ENCODE data around the gene IFIT1. TPM values are rescaled to one million over a fixed set of nuclear protein-coding genes. Genes with fewer than 3 reads are reported as not detected.

The IFIT1 gene
- total RNA-seq, 1 donor from 2014 or later: 71.8 TPM

DNA sequence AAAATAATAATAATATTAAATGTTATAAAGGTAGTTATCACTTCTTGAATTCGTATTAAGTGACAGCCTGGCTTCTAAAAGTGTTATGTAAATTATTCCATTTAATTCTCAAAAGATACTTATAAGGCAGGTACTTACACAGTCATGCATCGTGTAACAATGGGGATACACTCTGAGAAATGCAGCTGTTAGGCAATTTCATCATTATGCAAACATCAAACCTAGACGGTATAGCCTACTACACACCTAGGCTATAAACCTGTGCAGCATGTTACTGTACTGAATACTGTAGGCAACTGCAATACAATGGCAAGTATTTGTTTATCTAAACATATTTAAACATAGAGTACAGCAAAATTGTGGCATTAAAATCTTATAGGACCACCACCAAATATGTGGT lies 1.5 kb downstream of the IFIT1 start:
- TF ChIP-seq, protein P1, sequence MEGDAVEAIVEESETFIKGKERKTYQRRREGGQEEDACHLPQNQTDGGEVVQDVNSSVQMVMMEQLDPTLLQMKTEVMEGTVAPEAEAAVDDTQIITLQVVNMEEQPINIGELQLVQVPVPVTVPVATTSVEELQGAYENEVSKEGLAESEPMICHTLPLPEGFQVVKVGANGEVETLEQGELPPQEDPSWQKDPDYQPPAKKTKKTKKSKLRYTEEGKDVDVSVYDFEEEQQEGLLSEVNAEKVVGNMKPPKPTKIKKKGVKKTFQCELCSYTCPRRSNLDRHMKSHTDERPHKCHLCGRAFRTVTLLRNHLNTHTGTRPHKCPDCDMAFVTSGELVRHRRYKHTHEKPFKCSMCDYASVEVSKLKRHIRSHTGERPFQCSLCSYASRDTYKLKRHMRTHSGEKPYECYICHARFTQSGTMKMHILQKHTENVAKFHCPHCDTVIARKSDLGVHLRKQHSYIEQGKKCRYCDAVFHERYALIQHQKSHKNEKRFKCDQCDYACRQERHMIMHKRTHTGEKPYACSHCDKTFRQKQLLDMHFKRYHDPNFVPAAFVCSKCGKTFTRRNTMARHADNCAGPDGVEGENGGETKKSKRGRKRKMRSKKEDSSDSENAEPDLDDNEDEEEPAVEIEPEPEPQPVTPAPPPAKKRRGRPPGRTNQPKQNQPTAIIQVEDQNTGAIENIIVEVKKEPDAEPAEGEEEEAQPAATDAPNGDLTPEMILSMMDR (IDR thresholded peaks at IDR 0.05): no peak
- Histone ChIP-seq H3K36me3 (no peaks in the 10 kb centered on the region), H3K27ac (peak overlapping the region; percentile 84), H3K4me1 (peaks cover 41% of the 10 kb centered on the region), H3K9me3 (no peaks in the 10 kb centered on the region), H3K27me3 (ENCODE audit: low read depth) (no peaks in the 10 kb centered on the region), H3K4me3 (peak overlapping the region; percentile 66)
- DNase-seq (no peak), ATAC-seq (no peak)
- intact Hi-C loops (cut with DNase I): no loop called here

DNA sequence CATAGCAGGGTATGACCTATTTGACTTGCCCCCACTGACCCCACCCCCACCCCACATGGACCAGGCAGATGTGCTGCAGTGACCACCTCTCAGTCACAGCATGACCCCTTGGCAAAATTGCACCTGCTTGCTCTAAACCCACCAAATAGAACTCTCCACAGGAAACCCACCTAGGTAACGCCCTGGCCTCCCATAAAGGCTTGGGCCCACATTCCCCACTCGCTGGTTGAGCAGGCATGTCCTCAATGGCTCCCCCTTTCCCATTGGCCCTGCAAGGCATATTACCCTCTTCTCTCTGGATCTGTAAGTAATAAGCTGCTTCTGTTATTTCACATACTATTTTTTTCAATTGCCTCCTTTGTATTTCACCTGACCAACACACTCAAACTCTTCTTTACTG lies 2.7 kb downstream of the IFIT1 start:
- Histone ChIP-seq H3K4me3 (peak overlapping the region; percentile 2), H3K36me3 (no peaks in the 10 kb centered on the region), H3K4me1 (peaks cover 41% of the 10 kb centered on the region), H3K27me3 (ENCODE audit: low read depth) (no peaks in the 10 kb centered on the region), H3K27ac (no peak overlapping the region), H3K9me3 (no peaks in the 10 kb centered on the region)
- intact Hi-C loops (cut with DNase I): no loop called here
- TF ChIP-seq, protein P1 (IDR thresholded peaks at IDR 0.05): no peak
- ATAC-seq (no peak), DNase-seq (no peak)

DNA sequence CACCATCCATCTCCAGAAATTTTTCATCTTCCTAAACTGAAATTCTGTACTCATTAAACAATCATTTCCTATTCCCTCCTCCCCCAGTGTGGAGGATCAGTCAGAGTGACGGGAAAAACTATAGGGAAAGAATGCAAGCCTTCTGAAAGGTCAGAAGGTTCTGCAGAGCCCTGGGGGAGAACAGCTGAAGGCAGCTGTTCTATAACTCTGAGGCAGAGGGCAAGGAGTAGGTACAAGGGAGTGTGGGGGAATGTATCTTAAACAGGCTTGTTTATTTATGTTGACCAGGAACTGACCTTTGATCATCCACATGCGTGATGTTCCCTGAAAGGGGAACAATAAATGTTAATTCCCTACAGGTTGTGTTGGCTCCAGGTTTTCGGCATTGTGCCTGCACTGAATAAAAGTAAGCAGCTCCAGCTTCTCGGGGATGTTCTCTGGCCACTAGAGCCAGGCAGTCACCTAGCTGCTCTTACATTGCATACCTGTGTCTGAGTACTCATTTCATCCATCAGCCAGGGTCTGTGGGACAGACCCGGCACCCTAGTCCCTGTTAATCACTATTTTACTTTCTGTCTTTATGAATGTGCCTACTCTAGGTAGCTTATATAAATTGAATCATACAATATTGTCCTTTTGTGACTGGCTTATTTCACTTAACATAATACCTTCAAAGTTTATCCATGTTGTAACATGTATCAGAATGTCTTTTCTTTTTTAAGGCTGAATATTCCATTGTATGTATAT lies 5.8 kb downstream of the IFIT1 start:
- Histone ChIP-seq H3K9me3 (no peaks in the 10 kb centered on the region), H3K27ac (peak overlapping the region; percentile 2), H3K27me3 (ENCODE audit: low read depth) (no peaks in the 10 kb centered on the region), H3K4me1 (peaks cover 23% of the 10 kb centered on the region), H3K4me3 (no peak overlapping the region), H3K36me3 (peaks cover 13% of the 10 kb centered on the region)
- ATAC-seq (no peak), DNase-seq (no peak)
- TF ChIP-seq, protein P1 (IDR thresholded peaks at IDR 0.05): no peak
- intact Hi-C loops (cut with DNase I): no loop called here

DNA sequence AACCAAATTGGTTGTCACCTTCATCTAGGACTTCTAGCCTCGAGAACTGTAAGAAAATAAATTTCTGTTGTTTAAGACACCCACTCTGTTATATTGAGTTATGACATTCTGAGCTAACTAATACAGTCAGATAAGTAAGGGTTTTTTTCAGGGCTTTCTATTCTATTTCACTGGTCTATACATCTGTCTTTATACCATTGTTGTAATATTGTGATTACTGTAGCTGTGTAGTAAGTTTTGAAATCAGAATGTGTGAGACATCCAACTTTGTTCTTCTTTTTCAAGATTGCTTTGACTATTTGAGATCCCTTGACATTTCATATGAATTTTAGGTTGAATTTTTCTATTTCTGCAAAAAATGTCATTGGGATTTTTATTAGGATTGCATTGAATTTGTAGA lies 7.5 kb downstream of the IFIT1 start:
- no peak for DNase-seq
- TF ChIP-seq, protein P1 (IDR thresholded peaks at IDR 0.05): no peak
- intact Hi-C loops (cut with DNase I): no loop called here

DNA sequence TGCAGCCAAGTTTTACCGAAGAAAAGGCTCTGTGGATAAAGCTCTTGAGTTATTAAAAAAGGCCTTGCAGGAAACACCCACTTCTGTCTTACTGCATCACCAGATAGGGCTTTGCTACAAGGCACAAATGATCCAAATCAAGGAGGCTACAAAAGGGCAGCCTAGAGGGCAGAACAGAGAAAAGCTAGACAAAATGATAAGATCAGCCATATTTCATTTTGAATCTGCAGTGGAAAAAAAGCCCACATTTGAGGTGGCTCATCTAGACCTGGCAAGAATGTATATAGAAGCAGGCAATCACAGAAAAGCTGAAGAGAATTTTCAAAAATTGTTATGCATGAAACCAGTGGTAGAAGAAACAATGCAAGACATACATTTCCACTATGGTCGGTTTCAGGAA lies 10.6 kb downstream of the IFIT1 start:
- Histone ChIP-seq H3K27me3 (ENCODE audit: low read depth) (no peaks in the 10 kb centered on the region), H3K9me3 (no peaks in the 10 kb centered on the region), H3K4me1 (no peaks in the 10 kb centered on the region), H3K36me3 (peaks cover 14% of the 10 kb centered on the region), H3K4me3 (no peak overlapping the region), H3K27ac (no peak overlapping the region)
- DNase-seq (no peak), ATAC-seq (no peak)
- TF ChIP-seq, protein P1 (IDR thresholded peaks at IDR 0.05): no peak
- intact Hi-C loops (cut with DNase I): no loop called here

More for the DNA sequence above, 7.5 kb downstream of the IFIT1 start:
- no peak overlapping the region for H3K4me3 ChIP-seq
- H3K27me3 ChIP-seq (ENCODE audit: low read depth): no peaks in the 10 kb centered on the region
- peaks cover 6% of the 10 kb centered on the region for H3K4me1 ChIP-seq
- H3K36me3 ChIP-seq: peaks cover 14% of the 10 kb centered on the region
- H3K9me3 ChIP-seq: no peaks in the 10 kb centered on the region
- no peak for ATAC-seq
- H3K27ac ChIP-seq: no peak overlapping the region
